Fibroblast of gingiva (primary cell): ENCODE data around the gene GAGE12H.
"Not testable (repeated sequence)": the region's sequence is repeated elsewhere in the genome, so short reads cannot be mapped to it uniquely, and the experiment has no call there.

Source experiments
- DNase-seq: peaks from one replicate; pipeline ENCODE4 v3.0.0-alpha.2; 2011; ENCODE audit warnings: low read depth

The GAGE12H gene, protein sequence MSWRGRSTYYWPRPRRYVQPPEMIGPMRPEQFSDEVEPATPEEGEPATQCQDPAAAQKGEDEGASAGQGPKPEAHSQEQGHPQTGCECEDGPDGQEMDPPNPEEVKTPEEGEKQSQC

DNA sequence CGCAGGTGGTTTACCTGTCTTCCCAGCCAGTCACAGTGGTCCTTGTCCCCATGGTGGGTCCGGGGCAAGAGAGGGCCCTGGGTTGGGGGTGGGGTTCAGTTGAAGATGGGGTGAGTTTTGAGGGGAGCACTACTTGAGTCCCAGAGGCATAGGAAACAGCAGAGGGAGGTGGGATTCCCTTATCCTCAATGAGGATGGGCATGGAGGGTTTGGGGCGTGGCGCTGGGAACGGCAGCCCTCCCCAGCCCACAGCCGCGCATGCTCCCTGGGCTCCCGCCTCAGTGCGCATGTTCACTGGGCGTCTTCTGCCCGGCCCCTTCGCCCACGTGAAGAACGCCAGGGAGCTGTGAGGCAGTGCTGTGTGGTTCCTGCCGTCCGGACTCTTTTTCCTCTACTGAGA, at the start of gene GAGE12H:
Gene GAGE12H, plus strand, starts transcription at position 301 of the 400 bp plus-strand sequence. CDS start 1,155 bp downstream, outside the sequence.
- DNase-seq: not testable (repeated sequence)

DNA sequence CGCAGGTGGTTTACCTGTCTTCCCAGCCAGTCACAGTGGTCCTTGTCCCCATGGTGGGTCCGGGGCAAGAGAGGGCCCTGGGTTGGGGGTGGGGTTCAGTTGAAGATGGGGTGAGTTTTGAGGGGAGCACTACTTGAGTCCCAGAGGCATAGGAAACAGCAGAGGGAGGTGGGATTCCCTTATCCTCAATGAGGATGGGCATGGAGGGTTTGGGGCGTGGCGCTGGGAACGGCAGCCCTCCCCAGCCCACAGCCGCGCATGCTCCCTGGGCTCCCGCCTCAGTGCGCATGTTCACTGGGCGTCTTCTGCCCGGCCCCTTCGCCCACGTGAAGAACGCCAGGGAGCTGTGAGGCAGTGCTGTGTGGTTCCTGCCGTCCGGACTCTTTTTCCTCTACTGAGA, 47.9 kb upstream of the GAGE12H start, which contains the start of gene GAGE12C:
Gene GAGE12C, plus strand, starts transcription at position 301 of the 400 bp plus-strand sequence. CDS start 1,155 bp downstream, outside the sequence.
- not testable (repeated sequence) for DNase-seq

DNA sequence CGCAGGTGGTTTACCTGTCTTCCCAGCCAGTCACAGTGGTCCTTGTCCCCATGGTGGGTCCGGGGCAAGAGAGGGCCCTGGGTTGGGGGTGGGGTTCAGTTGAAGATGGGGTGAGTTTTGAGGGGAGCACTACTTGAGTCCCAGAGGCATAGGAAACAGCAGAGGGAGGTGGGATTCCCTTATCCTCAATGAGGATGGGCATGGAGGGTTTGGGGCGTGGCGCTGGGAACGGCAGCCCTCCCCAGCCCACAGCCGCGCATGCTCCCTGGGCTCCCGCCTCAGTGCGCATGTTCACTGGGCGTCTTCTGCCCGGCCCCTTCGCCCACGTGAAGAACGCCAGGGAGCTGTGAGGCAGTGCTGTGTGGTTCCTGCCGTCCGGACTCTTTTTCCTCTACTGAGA, 38.3 kb upstream of the GAGE12H start, which contains the start of gene GAGE12D:
Gene GAGE12D, plus strand, starts transcription at position 301 of the 400 bp plus-strand sequence. CDS start 1,155 bp downstream, outside the sequence.
- DNase-seq: not testable (repeated sequence)

DNA sequence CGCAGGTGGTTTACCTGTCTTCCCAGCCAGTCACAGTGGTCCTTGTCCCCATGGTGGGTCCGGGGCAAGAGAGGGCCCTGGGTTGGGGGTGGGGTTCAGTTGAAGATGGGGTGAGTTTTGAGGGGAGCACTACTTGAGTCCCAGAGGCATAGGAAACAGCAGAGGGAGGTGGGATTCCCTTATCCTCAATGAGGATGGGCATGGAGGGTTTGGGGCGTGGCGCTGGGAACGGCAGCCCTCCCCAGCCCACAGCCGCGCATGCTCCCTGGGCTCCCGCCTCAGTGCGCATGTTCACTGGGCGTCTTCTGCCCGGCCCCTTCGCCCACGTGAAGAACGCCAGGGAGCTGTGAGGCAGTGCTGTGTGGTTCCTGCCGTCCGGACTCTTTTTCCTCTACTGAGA, 28.8 kb upstream of the GAGE12H start, which contains the start of gene GAGE12E:
Gene GAGE12E, plus strand, starts transcription at position 301 of the 400 bp plus-strand sequence. CDS start 1,155 bp downstream, outside the sequence.
- not testable (repeated sequence) for DNase-seq

DNA sequence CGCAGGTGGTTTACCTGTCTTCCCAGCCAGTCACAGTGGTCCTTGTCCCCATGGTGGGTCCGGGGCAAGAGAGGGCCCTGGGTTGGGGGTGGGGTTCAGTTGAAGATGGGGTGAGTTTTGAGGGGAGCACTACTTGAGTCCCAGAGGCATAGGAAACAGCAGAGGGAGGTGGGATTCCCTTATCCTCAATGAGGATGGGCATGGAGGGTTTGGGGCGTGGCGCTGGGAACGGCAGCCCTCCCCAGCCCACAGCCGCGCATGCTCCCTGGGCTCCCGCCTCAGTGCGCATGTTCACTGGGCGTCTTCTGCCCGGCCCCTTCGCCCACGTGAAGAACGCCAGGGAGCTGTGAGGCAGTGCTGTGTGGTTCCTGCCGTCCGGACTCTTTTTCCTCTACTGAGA, 19.2 kb upstream of the GAGE12H start, which contains the start of gene GAGE12F:
Gene GAGE12F, plus strand, starts transcription at position 301 of the 400 bp plus-strand sequence. CDS start 1,155 bp downstream, outside the sequence.
- not testable (repeated sequence) for DNase-seq

DNA sequence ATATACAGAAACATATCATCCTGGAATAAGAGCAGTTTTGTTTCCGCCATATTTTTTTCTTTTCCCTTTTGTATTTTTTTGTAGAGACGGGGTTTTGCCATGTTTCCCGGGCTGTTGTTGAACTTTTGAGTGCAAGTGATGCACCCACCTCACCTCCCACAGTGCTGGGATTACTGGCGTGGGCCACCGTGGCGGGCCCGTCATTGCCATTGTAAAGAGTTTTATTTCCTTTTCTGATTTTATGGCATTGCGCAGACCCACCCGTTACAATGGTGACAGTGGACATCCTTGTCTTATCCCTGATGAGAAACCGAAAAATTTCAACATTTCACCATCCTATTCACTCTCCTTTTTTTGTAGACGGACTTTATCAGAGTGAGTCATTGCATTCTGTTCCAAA, 11.0 kb upstream of the GAGE12H start:
- not testable (repeated sequence) for DNase-seq

DNA sequence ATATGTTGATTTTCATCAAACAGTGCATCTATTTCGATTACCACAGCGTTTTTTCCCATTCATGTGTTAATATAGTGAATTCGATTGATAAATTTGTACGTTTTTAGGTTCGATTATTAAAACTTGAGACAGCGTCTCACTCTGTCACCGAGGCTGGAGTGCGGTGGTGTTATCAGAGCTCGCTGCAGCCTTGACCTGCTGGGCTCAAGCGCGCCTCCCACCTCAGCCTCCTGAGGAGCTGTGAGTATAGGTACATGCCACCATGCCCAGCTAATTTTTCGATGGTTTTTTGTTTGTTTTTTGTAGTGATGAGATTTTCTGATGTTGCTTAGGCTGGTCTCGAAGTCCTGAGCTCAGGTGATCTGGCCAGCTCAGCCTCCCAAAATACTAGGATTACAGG, 10.6 kb upstream of the GAGE12H start:
- not testable (repeated sequence) for DNase-seq

DNA sequence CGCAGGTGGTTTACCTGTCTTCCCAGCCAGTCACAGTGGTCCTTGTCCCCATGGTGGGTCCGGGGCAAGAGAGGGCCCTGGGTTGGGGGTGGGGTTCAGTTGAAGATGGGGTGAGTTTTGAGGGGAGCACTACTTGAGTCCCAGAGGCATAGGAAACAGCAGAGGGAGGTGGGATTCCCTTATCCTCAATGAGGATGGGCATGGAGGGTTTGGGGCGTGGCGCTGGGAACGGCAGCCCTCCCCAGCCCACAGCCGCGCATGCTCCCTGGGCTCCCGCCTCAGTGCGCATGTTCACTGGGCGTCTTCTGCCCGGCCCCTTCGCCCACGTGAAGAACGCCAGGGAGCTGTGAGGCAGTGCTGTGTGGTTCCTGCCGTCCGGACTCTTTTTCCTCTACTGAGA, 9.6 kb upstream of the GAGE12H start, which contains the start of gene GAGE12G:
Gene GAGE12G, plus strand, starts transcription at position 301 of the 400 bp plus-strand sequence. CDS start 1,155 bp downstream, outside the sequence.
- not testable (repeated sequence) for DNase-seq

DNA sequence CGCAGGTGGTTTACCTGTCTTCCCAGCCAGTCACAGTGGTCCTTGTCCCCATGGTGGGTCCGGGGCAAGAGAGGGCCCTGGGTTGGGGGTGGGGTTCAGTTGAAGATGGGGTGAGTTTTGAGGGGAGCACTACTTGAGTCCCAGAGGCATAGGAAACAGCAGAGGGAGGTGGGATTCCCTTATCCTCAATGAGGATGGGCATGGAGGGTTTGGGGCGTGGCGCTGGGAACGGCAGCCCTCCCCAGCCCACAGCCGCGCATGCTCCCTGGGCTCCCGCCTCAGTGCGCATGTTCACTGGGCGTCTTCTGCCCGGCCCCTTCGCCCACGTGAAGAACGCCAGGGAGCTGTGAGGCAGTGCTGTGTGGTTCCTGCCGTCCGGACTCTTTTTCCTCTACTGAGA, 9.4 kb downstream of the GAGE12H start, which contains the start of gene GAGE2A:
Gene GAGE2A, plus strand, starts transcription at position 301 of the 400 bp plus-strand sequence. CDS start 1,155 bp downstream, outside the sequence.
- not testable (repeated sequence) for DNase-seq

DNA sequence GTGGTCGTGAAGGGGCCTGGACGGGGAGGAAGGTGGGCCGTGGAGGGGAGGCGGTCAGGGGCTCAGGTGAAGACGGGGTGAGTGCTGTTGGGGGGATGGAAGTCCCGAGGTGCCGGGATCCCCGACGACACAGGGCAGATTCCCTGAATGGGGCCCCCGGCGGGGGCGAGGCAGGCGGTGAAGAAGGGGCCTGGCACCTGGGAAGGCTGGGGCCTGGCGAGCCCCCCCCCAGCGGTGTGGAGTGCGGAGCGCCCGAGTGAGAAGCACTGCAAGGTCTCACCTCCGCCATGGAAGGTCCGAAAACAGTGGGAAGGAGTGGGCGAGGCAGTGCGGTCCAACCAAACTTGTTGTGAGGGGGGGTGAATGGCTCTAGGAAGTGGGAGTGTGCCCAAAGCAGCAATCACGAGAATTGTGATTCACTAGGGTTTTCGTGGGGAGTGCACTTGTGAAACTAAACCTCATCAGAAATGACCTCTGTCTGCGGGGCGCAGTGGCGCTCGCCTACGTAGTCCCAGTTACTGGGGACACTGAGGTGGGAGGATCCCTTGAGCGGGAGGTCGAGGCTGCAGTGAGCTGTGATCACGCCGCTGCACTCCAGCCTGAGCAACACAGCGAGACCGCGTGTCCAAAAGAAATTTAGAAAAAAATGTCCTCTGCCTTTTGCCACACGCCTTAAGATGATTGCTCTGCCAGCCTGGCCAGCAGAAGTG, 10.2 kb downstream of the GAGE12H start:
- not testable (repeated sequence) for DNase-seq

DNA sequence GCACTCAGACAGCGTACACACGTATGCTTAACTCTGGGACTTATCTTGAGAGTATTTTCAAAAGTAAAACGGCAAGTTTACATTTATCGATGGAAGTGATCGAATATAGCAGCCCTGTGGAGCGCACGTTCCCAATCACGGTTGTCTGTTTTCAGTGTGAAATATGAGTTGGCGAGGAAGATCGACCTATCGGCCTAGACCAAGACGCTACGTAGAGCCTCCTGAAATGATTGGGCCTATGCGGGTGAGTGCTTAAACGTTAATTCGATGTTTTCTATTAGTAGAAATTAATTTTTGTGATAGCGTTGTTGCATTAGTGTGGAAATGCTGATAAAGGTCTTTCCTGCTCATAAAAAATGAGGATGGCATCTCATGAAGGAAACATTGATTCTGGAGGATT, 10.7 kb downstream of the GAGE12H start:
- DNase-seq: not testable (repeated sequence)

DNA sequence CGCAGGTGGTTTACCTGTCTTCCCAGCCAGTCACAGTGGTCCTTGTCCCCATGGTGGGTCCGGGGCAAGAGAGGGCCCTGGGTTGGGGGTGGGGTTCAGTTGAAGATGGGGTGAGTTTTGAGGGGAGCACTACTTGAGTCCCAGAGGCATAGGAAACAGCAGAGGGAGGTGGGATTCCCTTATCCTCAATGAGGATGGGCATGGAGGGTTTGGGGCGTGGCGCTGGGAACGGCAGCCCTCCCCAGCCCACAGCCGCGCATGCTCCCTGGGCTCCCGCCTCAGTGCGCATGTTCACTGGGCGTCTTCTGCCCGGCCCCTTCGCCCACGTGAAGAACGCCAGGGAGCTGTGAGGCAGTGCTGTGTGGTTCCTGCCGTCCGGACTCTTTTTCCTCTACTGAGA, 19.0 kb downstream of the GAGE12H start, which contains the start of gene GAGE1:
Gene GAGE1, plus strand, starts transcription at position 301 of the 400 bp plus-strand sequence. CDS start 1,155 bp downstream, outside the sequence.
- DNase-seq: not testable (repeated sequence)

DNA sequence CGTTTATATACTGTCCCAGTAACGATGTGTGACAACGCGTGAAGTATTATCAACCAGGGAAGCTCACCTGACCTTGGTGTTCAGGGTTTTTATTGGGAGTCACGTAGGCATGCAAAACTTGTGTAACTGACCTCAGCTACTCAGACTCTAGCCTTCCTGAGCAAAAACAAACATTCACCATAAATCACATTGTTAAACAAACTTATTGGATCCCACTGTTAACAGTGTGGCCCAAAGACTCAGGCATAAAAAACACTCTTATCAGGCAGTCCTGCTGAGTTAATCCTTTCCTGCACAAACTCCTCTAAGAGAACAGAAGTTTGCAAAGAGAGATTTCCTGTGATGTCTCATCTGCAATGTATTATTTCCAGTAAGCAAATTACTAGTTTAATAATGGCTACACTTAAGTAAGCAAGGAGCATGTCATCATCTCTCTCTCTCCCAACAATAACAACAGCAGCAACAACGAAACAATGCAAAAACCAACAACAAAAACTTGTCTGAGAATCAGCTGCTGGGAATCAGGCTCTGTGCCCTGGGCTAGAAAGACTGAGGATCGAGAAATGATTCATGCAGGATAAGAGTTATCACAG, 31.1 kb downstream of the GAGE12H start:
- DNase-seq: no peak

DNA sequence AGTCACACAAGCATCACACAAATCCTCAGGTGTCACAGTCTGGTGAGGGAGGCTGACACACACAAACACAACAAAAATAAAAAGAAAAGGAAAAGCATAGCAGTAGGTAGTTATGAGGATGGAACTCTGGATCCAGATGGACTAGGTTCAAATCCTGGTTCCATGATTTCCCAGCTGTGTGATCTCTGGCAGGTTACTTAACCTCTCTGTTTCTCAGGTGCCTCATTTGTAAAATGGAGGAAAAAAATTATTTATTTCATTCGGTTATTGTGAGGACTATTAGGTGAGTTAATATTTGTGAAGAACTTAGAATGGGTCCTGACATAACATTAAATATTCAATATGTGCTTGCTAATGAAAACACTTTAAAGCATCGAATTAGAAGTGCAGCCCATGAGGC, 38.8 kb downstream of the GAGE12H start:
- DNase-seq: no peak

DNA sequence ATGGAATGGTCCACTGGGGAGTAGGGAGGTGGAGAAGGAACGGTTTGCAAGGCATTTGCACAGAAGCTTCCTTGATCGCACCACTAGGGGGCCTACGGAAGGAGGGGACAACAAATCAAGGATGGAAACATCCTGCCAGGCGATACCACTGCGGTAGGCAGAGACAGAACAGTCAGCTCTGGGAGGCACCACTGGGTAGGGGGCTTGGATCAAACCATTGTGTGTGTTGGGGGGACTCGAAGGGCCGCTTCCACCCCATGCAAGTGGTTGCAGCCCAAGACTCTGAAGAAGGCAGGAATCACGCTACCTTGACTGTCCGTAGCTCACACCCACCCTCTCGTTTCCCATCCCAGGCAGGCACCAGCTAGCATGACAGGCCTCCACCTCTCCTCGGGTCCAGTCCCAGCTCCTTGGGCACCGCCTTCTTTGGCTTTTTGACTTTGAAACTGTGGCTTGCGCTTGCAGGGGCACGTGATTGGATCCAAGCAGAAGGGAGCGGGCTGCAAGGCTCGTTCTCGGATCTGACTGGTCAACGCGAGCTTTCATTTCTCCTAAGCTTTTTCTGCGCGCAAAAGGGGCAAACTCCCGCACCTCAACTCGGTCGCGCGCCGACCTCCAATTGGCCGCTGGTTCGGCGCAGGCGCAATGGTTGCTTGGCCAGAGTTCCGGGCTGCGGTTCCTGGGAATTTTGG, 47.5 kb downstream of the GAGE12H start:
- no peak for DNase-seq
